Measurements from ENCODE around the gene ANK3.

The ANK3 gene

DNA sequence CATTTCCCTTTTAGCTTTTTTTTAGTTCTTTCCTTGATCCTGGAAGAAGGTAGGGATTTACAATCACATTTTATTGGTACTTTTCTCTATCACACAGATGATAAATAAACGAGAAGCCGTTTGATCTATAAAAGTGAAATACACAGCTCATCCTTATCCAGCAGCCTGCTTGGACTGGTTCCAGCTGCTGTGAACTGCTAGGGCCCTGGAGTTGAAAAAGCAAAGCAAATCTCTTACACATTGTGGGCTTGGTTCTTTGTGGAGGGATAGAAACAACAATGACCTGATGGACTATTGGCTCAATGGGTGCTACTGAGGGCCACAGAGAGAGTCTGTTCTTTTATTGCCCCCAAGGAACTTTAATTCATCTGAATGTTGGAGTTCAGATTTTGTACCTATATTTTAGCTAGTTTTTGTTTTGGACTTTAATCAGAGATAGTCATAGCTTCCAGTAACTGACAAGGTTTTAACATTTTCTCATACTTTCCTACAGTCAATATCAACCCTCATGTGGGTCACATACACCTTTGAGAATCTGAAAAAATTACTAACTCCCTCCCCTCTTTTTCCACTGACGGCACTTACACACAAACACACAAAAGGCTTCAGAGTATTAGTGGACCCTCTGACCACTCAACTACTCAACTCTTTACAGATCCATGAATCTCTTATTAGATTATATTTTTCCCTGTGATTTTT lies 391.7 kb downstream of the ANK3 start:
- DNase-seq (ENCODE audit: low spot score), result no peak
- TF ChIP-seq, protein P1, sequence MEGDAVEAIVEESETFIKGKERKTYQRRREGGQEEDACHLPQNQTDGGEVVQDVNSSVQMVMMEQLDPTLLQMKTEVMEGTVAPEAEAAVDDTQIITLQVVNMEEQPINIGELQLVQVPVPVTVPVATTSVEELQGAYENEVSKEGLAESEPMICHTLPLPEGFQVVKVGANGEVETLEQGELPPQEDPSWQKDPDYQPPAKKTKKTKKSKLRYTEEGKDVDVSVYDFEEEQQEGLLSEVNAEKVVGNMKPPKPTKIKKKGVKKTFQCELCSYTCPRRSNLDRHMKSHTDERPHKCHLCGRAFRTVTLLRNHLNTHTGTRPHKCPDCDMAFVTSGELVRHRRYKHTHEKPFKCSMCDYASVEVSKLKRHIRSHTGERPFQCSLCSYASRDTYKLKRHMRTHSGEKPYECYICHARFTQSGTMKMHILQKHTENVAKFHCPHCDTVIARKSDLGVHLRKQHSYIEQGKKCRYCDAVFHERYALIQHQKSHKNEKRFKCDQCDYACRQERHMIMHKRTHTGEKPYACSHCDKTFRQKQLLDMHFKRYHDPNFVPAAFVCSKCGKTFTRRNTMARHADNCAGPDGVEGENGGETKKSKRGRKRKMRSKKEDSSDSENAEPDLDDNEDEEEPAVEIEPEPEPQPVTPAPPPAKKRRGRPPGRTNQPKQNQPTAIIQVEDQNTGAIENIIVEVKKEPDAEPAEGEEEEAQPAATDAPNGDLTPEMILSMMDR (IDR thresholded peaks at IDR 0.05; ENCODE audit: extremely low read depth, insufficient read depth, missing control alignments), result no peak
- in situ Hi-C loops (cut with MboI; ENCODE audit: low pct_unique_long_range_greater_than_20kb, low sequenced_read_pairs, unreplicated experiment), result no loop called here

- no peak for DNase-seq (ENCODE audit: low spot score)
- TF ChIP-seq, protein P1 (IDR thresholded peaks at IDR 0.05; ENCODE audit: extremely low read depth, insufficient read depth, missing control alignments), result no peak
- in situ Hi-C loops (cut with MboI; ENCODE audit: low pct_unique_long_range_greater_than_20kb, low sequenced_read_pairs, unreplicated experiment), result no loop called here
Observed at GRCh38 chr10:59995862-59996261, 393.8 kb downstream of the ANK3 start.

- in situ Hi-C loops (cut with MboI; ENCODE audit: low pct_unique_long_range_greater_than_20kb, low sequenced_read_pairs, unreplicated experiment), result no loop called here
- no peak for DNase-seq (ENCODE audit: low spot score)
- TF ChIP-seq, protein P1 (IDR thresholded peaks at IDR 0.05; ENCODE audit: extremely low read depth, insufficient read depth, missing control alignments), result no peak
Observed at GRCh38 chr10:59993931-59994330, 395.7 kb downstream of the ANK3 start.

DNA sequence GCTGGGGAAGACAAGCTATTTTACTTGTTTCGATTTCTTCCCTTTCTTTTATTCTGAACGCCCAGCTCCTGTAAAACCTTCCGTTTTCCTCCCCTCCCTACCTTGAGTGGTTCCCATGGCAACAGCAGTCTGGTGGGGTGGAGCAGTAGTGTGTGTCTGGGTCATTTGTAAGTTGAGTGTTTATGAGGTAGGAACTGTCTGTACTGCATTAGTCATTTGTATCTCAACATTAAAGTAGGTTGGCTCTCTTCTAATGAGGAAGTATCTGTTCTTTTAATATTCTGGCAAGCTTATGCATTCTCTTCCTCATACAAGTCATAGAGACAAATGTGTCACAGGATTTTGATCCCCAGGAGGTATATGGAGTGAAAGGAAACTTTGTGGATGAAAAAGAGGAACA lies 398.0 kb downstream of the ANK3 start:
- TF ChIP-seq, protein P1 (IDR thresholded peaks at IDR 0.05; ENCODE audit: extremely low read depth, insufficient read depth, missing control alignments), result no peak
- in situ Hi-C loops (cut with MboI; ENCODE audit: low pct_unique_long_range_greater_than_20kb, low sequenced_read_pairs, unreplicated experiment), result no loop called here
- DNase-seq (ENCODE audit: low spot score), result no peak

DNA sequence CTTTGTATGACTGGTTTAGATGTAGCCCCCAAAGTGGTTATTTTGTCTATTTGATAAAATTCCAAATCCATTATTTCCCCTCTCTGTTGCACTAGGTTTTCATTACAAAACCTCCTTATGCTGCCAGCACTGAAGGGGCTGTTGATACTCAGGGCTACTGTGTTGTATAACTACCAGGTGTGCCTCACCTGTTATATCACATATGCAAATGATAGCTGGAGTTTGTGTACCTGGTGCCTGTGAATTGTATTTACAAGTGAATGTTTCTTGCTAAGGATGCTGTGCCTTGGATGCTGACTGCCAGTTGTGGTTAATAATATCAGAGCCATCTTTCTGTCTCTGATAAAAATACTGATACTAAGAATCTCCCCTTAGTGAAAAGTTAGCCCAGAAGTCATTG lies 398.6 kb downstream of the ANK3 start:
- in situ Hi-C loops (cut with MboI; ENCODE audit: low pct_unique_long_range_greater_than_20kb, low sequenced_read_pairs, unreplicated experiment), result no loop called here
- TF ChIP-seq, protein P1 (IDR thresholded peaks at IDR 0.05; ENCODE audit: extremely low read depth, insufficient read depth, missing control alignments), result no peak
- no peak for DNase-seq (ENCODE audit: low spot score)

GRCh38 chr10:59985639-59986038 lies 404.0 kb downstream of the ANK3 start:
- DNase-seq (ENCODE audit: low spot score), result no peak
- TF ChIP-seq, protein P1 (IDR thresholded peaks at IDR 0.05; ENCODE audit: extremely low read depth, insufficient read depth, missing control alignments), result no peak
- in situ Hi-C loops (cut with MboI; ENCODE audit: low pct_unique_long_range_greater_than_20kb, low sequenced_read_pairs, unreplicated experiment), result no loop called here

Data from GM13977 (cell line).